Keratinocyte (primary cell): ENCODE data around the gene NEK6. TPM values are rescaled to one million over a fixed set of nuclear protein-coding genes. Genes with fewer than 3 reads are reported as not detected.

ENCODE experiments used
- DNase-seq: peaks from one replicate; pipeline ENCODE4 v3.0.0-alpha.2; 2011; ENCODE audit warnings: low read depth, missing footprints, low spot score
- FAIRE-seq: peaks from 2 replicates; lab custom pipeline; 2011; peaks lifted over from hg19 to GRCh38; lab: Jason Lieb, UNC
- H2AFZ ChIP-seq: 2 replicates; pipeline ENCODE4 v1.6.0; 2012; ENCODE audit warnings: low read length, control low read depth, inconsistent platforms; ENCODE audit not compliant: control insufficient read depth
- H3K27ac ChIP-seq: 2 replicates; pipeline ENCODE4 v1.5.1; 2011; ENCODE audit warnings: low read length; ENCODE audit not compliant: control insufficient read depth, insufficient read depth
- H3K27me3 ChIP-seq: 3 replicates; pipeline ENCODE4 v1.6.0; 2011; ENCODE audit warnings: low read length; ENCODE audit not compliant: control insufficient read depth, insufficient read depth; ENCODE audit errors: extremely low read depth
- H3K36me3 ChIP-seq, 2 experiments: 2 replicates in 1 of 2; 3 replicates in 1 of 2; pipeline ENCODE4 v1.5.1; 2011; ENCODE audit warnings: low read length in 2 of 2, mild to moderate bottlenecking in 1 of 2; ENCODE audit not compliant: control insufficient read depth in 2 of 2, insufficient read depth in 2 of 2; ENCODE audit errors: extremely low read depth in 1 of 2
- H3K4me1 ChIP-seq: 3 replicates; pipeline ENCODE4 v1.5.1; 2011; ENCODE audit warnings: low read length; ENCODE audit not compliant: control insufficient read depth, insufficient read depth; ENCODE audit errors: extremely low read depth
- H3K4me2 ChIP-seq: 3 replicates; pipeline ENCODE4 v1.6.0; 2011; ENCODE audit warnings: low read depth, low read length; ENCODE audit not compliant: control insufficient read depth, insufficient read depth; ENCODE audit errors: extremely low read depth
- H3K4me3 ChIP-seq, 3 experiments: fragments of 200-600 bp in 1 of 3; sonication (generic) in 1 of 3; 2 replicates in 2 of 3; 3 replicates in 1 of 3; pipeline ENCODE4 v1.5.1; 2011 to 2016; ENCODE audit warnings: low read length in 3 of 3, mild to moderate bottlenecking in 3 of 3, control low read depth in 2 of 3, inconsistent platforms in 1 of 3, low read depth in 1 of 3, mixed read lengths in 1 of 3, mixed run types in 1 of 3, moderate library complexity in 1 of 3; ENCODE audit not compliant: control insufficient read depth in 2 of 3, insufficient read depth in 2 of 3; ENCODE audit errors: extremely low read depth in 1 of 3
- H3K79me2 ChIP-seq: 2 replicates; pipeline ENCODE4 v1.6.0; 2012; ENCODE audit warnings: low read length; ENCODE audit not compliant: control insufficient read depth, insufficient read depth
- H3K9ac ChIP-seq: 3 replicates; pipeline ENCODE4 v1.6.0; 2011; ENCODE audit warnings: low read length; ENCODE audit not compliant: control insufficient read depth, insufficient read depth; ENCODE audit errors: extremely low read depth
- H3K9me1 ChIP-seq: 3 replicates; pipeline ENCODE4 v1.6.0; 2011; ENCODE audit warnings: low read length; ENCODE audit not compliant: control insufficient read depth, insufficient read depth; ENCODE audit errors: extremely low read depth
- H3K9me3 ChIP-seq: 2 replicates; pipeline ENCODE4 v1.5.1; 2012; ENCODE audit warnings: low read depth, low read length; ENCODE audit not compliant: control insufficient read depth
- H4K20me1 ChIP-seq: 3 replicates; pipeline ENCODE4 v1.6.0; 2011; ENCODE audit warnings: low read length; ENCODE audit not compliant: control insufficient read depth, insufficient read depth; ENCODE audit errors: extremely low read depth
- CTCF ChIP-seq, 3 experiments: IDR thresholded peaks in 1 of 3; conservative IDR thresholded peaks in 1 of 3; optimal IDR thresholded peaks in 1 of 3; 2 replicates in 2 of 3; 3 replicates in 1 of 3; pipeline versions ENCODE3 to v1.5.1; 2011; ENCODE audit warnings: low read length in 3 of 3, mild to moderate bottlenecking in 3 of 3, moderate library complexity in 2 of 3, control low read depth in 1 of 3, inconsistent platforms in 1 of 3; ENCODE audit not compliant: insufficient read depth in 2 of 3; ENCODE audit errors: extremely low read depth in 1 of 3
- EZH2 ChIP-seq: IDR thresholded peaks from one replicate; pipeline ENCODE4 v1.6.1; 2012; ENCODE audit warnings: inconsistent platforms, mild to moderate bottlenecking, low read length, moderate library complexity
- dilution Hi-C: fragments of 300-500 bp; cut with MboI; formaldehyde crosslinking; loops from one replicate; pipeline ENCODE4 v1.7.0; 2020; ENCODE audit warnings: low sequenced_read_pairs; ENCODE audit not compliant: extremely low pct_ligation_motif_present
- polyA plus RNA-seq, 5 experiments: library from polyadenylated mRNA; depleted of rRNA in 3 of 5; stranded (reverse) in 3 of 5; stranded (forward) in 1 of 5; unstranded in 1 of 5; fragments of >200 nt; gene quantifications; 1 replicate in 1 of 5; 2 replicates in 3 of 5; 3 replicates in 1 of 5; pipeline versions ENCODE4 v1.2.1 to v1.2.3, GENCODE V29; 2011 to 2012; ENCODE audit warnings: missing spikeins in 2 of 5, low read depth in 1 of 5, low replicate concordance in 1 of 5

NEK6 gene
- polyA plus RNA-seq, 1 donor (not counting 4 experiments of a cell fraction or from before 2014, with no cell fraction given) = 56.4 TPM

GRCh38 chr9:124266826-124267201 is 9.1 kb downstream of the NEK6 start:
- Histone ChIP-seq H4K20me1 (peaks cover 18% of the 10 kb centered on the region), H3K36me3 (peaks cover 7 to 27% of the 10 kb centered on the region in 2 experiments), H3K79me2 (peaks cover 93% of the 10 kb centered on the region), H3K4me2 (peak overlapping the region; percentile 46), H2AFZ (no peak overlapping the region), H3K27ac (peak overlapping the region; percentile 48), H3K9me3 (no peaks in the 10 kb centered on the region), H3K4me3 (no peak overlapping the region), H3K4me1 (peaks cover 22% of the 10 kb centered on the region), H3K9ac (peak overlapping the region; percentile 40), H3K9me1 (peaks cover 7% of the 10 kb centered on the region), H3K27me3 (no peaks in the 10 kb centered on the region)
- FAIRE-seq (no peak), DNase-seq (no peak)
- dilution Hi-C loops = no loop called here
- TF ChIP-seq EZH2 (no peak), CTCF (optimal IDR thresholded peaks at IDR 0.05 in 1 of 3, IDR thresholded peaks at IDR 0.05 in 1 of 3, conservative IDR thresholded peaks at IDR 0.05 in 1 of 3; ENCODE audit: extremely low read depth in 1 of 3, insufficient read depth in 2 of 3, low read length in 3 of 3) (no peak)

- Histone ChIP-seq H3K9me1 (peaks cover 7% of the 10 kb centered on the region), H3K36me3 (peaks cover 7 to 28% of the 10 kb centered on the region in 2 experiments), H4K20me1 (peaks cover 17% of the 10 kb centered on the region), H2AFZ (no peak overlapping the region), H3K9me3 (no peaks in the 10 kb centered on the region), H3K79me2 (peaks cover 93% of the 10 kb centered on the region), H3K4me2 (peak overlapping the region; percentile 46), H3K27ac (peak overlapping the region; percentile 48), H3K9ac (peak overlapping the region; percentile 40), H3K4me3 (no peak overlapping the region), H3K4me1 (peaks cover 22% of the 10 kb centered on the region), H3K27me3 (no peaks in the 10 kb centered on the region)
- FAIRE-seq (peak; percentile 84), DNase-seq (no peak)
- TF ChIP-seq CTCF (optimal IDR thresholded peaks at IDR 0.05 in 1 of 3, IDR thresholded peaks at IDR 0.05 in 1 of 3, conservative IDR thresholded peaks at IDR 0.05 in 1 of 3; ENCODE audit: extremely low read depth in 1 of 3, insufficient read depth in 2 of 3, low read length in 3 of 3) (peak in 1 of 3 experiments; percentile 24), EZH2 (no peak)
- dilution Hi-C loops = no loop called here
These were observed 9.6 kb downstream of the NEK6 start for GRCh38 chr9:124267271-124267807.
